Bronchial epithelial cell (primary cell): ENCODE data around the gene PRMT3. TPM values are rescaled to one million over a fixed set of nuclear protein-coding genes. Genes with fewer than 3 reads are reported as not detected.
"Not testable (repeated sequence)": the region's sequence is repeated elsewhere in the genome, so short reads cannot be mapped to it uniquely, and the experiment has no call there.

Source experiments
- DNase-seq: peaks from one replicate; pipeline ENCODE4 v3.0.0-alpha.2; 2010; ENCODE audit warnings: low read depth
- FAIRE-seq: peaks from 2 replicates; lab custom pipeline; 2011; peaks lifted over from hg19 to GRCh38; lab: Jason Lieb, UNC
- H3K27me3 ChIP-seq: 2 replicates; pipeline ENCODE4 v1.5.1; 2011; ENCODE audit warnings: low read length; ENCODE audit not compliant: control insufficient read depth, insufficient read depth
- H3K36me3 ChIP-seq: 2 replicates; pipeline ENCODE4 v1.5.1; 2011; ENCODE audit warnings: low read length; ENCODE audit not compliant: control insufficient read depth, insufficient read depth
- H3K4me3 ChIP-seq: 2 replicates; pipeline ENCODE4 v1.5.1; 2011; ENCODE audit warnings: mild to moderate bottlenecking, low read depth, low read length, control low read depth
- total RNA-seq: library from RNA; depleted of rRNA; stranded (reverse); fragments of >200 nt; gene quantifications from 2 replicates; pipeline ENCODE4 v1.2.1, GENCODE V29; 2014
- TF ChIP-seq, protein P1 (sequence below): IDR thresholded peaks from 2 replicates; pipeline ENCODE4 v1.5.1; 2011; ENCODE audit warnings: mild to moderate bottlenecking, moderate library complexity, low read length, control low read depth, inconsistent platforms; ENCODE audit not compliant: insufficient read depth, severe bottlenecking

The PRMT3 gene
- total RNA-seq, 1 donor from 2014 or later, result 26.9 TPM

DNA sequence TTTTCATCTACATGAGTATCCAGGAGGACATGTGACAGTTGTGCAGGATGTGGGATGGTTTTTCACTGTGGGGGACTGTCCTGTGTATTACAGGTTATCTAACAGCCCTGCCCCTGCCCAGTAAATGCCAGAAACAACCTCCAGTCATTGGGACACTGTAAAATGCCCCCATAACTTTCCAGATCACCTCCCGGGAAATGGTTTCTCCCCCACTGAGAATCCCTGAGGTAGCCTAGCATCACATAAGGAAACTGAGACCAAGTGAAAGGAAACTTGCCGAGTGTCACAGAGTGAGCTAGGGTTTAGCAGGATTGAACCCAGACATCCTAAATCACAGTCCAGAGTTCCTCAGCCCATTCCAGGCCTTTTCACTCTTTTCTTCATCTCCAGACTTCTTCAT, 163.6 kb downstream of the PRMT3 start:
- no peak for FAIRE-seq
- H3K36me3 ChIP-seq, result no peaks in the 10 kb centered on the region
- TF ChIP-seq, protein P1, sequence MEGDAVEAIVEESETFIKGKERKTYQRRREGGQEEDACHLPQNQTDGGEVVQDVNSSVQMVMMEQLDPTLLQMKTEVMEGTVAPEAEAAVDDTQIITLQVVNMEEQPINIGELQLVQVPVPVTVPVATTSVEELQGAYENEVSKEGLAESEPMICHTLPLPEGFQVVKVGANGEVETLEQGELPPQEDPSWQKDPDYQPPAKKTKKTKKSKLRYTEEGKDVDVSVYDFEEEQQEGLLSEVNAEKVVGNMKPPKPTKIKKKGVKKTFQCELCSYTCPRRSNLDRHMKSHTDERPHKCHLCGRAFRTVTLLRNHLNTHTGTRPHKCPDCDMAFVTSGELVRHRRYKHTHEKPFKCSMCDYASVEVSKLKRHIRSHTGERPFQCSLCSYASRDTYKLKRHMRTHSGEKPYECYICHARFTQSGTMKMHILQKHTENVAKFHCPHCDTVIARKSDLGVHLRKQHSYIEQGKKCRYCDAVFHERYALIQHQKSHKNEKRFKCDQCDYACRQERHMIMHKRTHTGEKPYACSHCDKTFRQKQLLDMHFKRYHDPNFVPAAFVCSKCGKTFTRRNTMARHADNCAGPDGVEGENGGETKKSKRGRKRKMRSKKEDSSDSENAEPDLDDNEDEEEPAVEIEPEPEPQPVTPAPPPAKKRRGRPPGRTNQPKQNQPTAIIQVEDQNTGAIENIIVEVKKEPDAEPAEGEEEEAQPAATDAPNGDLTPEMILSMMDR, result no peak
- H3K27me3 ChIP-seq, result no peaks in the 10 kb centered on the region
- no peak overlapping the region for H3K4me3 ChIP-seq
- DNase-seq, result no peak

DNA sequence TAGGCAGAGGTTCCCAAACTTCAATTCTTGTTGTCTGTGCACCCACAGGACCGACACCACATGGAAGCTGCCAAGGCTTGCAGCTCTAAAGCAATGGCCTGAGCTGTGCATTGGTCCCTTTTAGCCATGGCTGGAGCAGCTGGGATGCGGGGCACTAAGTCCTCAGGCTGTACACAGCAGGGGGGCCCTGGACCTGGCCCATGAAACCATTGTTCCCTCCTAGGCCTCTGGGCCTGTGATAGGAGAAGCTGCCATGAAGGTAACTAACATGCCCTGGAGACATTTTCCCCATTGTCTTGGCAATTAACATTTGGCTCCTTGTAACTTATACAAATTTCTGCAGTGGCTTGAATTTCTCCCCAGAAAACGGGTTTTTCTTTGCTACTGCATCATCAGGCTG, 168.3 kb downstream of the PRMT3 start:
- DNase-seq, result no peak
- no peaks in the 10 kb centered on the region for H3K27me3 ChIP-seq
- TF ChIP-seq, protein P1, result no peak
- H3K36me3 ChIP-seq, result no peaks in the 10 kb centered on the region
- H3K4me3 ChIP-seq, result no peak overlapping the region
- FAIRE-seq, result no peak

DNA sequence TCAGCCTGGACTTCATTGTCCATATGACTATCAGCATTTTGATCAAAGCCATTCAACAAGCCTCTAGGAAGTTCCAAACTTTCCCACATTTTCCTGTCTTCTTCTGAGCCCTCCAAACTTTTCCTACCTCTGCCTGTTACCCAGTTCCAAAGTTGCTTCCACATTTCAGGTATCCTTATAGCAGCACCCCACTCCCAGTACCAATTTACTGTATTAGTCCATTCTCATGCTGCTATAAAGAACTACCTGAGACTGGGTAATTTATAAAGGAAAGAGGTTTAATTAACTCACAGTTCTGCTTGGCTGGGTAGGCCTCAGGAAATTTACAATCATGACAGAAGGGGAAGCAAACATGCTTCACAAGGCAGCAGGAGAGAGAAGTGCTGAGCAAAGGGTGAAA, 168.9 kb downstream of the PRMT3 start:
- not testable (repeated sequence) for H3K27me3 ChIP-seq, FAIRE-seq, DNase-seq, H3K36me3 ChIP-seq, H3K4me3 ChIP-seq

DNA sequence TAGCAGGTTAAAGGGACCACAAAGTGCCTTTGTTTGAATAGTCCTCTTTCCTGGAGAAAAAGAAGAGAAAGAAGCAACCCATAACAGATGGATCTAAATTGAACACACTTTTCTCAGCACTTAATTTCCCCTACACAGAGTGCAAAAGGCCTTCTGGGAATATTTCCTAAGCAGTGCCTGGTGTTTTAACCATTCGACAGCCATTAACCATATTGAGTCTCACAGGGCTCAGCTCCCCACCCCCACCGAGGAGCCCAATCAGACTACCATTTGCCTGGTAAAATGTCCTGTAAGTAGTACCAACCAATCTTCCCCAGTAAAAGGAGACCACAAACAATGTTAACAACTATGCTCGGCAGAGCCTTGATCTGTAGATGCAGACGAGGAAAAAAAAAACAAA, 171.2 kb downstream of the PRMT3 start:
- Histone ChIP-seq H3K27me3 (no peaks in the 10 kb centered on the region), H3K36me3 (no peaks in the 10 kb centered on the region), H3K4me3 (no peak overlapping the region)
- TF ChIP-seq, protein P1, result no peak
- no peak for DNase-seq
- no peak for FAIRE-seq

Other genes with a start within 250 kb of the PRMT3 start
- gene DBX1, start 227.2 kb upstream of the PRMT3 start, total RNA-seq, result not detected in 2 replicates
- gene HTATIP2, start 24.0 kb upstream of the PRMT3 start, total RNA-seq, result 84.5 and 94.0 TPM in 2 replicates
- gene SLC6A5, start 211.9 kb downstream of the PRMT3 start, total RNA-seq, result not detected in 2 replicates